ENCODE measurements around the gene NANP.

NANP gene

GRCh38 chr20:25571817-25572216 is 52.0 kb downstream of the NANP start:
- no peak for DNase-seq (ENCODE audit: low read depth, low spot score)

GRCh38 chr20:25571240-25571639 is 52.6 kb downstream of the NANP start:
- DNase-seq (ENCODE audit: low read depth, low spot score) = no peak

DNA sequence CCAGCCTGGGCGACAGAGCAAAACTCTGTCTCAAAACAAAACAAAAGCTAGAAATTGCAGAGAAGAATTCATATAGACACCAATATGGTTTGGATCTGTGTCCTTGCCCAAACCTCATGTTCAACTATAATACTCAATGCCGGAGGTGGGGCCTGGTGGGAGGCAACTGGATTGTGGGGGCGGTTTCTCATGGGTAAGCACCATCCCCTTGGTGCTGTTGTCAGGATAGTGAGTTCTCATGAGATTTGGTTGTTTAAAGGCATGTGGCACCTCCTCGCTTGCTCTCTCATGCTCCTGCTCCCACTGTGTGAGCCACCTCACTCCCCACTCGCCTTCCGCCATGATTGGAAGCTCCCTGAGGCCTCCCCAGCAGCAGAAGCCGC is 53.7 kb downstream of the NANP start:
- no peak for DNase-seq (ENCODE audit: low read depth, low spot score)

DNA sequence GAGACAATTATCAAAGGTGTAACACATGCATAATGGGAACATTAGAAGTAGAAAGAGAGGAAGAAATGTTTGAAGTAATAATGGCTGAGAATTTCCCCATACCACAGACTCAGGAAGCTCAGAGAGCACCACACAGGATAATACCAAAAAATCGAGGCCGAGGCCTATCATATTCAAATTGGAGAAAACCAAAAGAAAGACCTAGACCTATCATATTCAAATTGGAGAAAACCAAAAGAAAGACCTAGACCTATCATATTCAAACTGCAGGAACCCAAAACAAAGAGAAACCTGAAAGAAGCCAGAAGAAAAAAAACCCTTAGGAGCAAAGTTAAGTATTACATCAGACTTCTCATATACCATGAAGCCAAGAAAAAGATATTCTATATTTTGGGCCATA is 56.5 kb downstream of the NANP start:
- no peak for DNase-seq (ENCODE audit: low read depth, low spot score)

DNA sequence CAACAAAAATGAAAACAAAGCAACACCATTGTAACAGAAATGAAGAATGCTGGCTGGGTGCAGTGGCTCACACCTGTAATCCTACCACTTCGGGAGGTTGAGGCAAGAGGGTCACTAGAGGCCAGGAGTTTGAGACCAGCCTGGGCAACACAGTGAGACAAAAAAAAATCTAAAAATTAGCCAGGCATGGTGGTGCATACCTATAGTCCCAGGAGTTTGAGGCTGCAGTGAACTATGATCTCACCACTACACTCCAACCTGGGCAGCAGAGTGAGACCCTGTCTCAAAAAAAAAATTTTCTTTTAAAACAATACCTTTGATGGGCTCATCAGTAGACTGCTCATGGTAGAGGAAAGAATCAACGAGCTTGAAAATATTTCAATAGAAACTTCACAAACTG is 57.0 kb downstream of the NANP start:
- DNase-seq (ENCODE audit: low read depth, low spot score) = no peak

DNA sequence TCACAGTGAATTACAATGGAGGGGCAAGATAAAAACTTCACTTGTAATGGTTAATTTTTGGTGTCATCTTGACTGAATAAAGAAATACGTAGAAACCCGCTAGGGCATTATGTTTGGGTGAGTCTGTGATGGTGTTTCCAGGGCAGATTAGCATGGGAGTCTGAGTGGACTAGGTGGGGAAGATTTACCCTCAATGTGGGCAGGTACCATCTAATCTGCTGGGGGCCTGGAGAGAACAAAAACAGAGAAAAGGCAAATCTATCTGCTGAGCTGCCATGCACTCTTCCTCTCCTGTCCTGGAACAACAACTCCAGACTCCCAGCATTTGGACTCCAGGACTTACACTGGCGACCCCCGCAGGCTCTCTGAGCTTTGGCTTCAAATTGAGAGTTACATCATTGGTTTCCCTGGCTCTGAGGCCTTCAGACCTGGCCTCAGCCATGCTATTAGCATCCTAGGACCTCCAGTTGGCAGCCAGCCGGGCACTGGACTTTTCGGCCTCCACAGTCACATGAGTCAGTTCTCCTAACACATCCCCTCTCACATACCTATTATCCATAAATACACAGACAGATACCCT is 58.1 kb downstream of the NANP start:
- no peak for DNase-seq (ENCODE audit: low read depth, low spot score)

DNA sequence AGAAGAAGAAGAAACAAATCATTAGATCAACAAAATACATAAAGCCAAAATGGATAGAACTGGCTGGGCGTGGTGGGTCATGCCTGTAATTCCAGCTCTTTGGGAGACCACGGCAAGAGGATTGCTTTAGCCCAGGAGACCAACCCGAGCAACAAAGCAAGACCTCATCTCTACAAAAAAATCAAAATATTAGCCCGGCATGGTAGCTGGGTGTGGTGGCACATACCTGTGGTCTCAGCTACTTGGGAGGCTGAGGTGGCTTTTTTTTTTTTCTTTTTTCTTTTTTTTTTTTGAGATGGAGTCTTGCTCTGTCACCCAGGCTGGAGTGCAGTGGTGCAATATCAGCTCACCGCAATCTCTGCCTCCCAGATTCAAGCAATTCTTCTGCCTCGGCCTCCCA is 59.9 kb downstream of the NANP start:
- DNase-seq (ENCODE audit: low read depth, low spot score) = no peak

DNA sequence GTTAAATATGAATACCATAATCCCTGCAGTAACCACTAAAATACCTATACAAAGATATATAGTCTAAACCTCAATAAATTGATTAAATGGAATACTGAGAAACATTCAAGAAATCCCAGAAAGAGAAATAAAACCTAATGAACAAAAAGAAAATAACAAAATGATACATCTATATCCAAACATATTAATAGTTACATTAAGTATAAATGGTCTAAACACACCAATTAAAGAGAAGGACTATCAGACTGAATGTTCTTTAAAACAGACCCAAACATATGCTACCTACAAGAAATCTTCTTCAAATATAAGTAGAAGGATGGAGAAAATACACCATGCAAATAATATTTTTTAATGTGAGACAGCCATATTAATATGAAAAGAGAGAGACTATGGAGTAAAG is 60.5 kb downstream of the NANP start:
- no peak for DNase-seq (ENCODE audit: low read depth, low spot score)
